Endometrial microvascular endothelial cells (primary cell): Measurements from ENCODE around the gene CEP120. TPM values are rescaled to one million over a fixed set of nuclear protein-coding genes. Genes with fewer than 3 reads are reported as not detected.
"Not testable (repeated sequence)": the region's sequence is repeated elsewhere in the genome, so short reads cannot be mapped to it uniquely, and the experiment has no call there.

Source experiments
- in situ Hi-C: cut with HindIII; loops from 2 replicates; pipeline ENCODE4 v1.10.0; 2017; ENCODE audit warnings: low sequenced_read_pairs, low pct_unique_long_range_greater_than_20kb; ENCODE audit errors: inconsistent ontology term
- total RNA-seq: library from RNA; depleted of rRNA; stranded (reverse); fragments of >200 nt; gene quantifications from one replicate; pipeline ENCODE4 v1.2.3, GENCODE V29; 2015; ENCODE audit errors: inconsistent ontology term

CEP120 gene
- total RNA-seq, 1 donor from 2014 or later, result 10.2 TPM

GRCh38 chr5:123351240-123351639 is 72.0 kb downstream of the CEP120 start:
- in situ Hi-C loops, result no loop called here

DNA sequence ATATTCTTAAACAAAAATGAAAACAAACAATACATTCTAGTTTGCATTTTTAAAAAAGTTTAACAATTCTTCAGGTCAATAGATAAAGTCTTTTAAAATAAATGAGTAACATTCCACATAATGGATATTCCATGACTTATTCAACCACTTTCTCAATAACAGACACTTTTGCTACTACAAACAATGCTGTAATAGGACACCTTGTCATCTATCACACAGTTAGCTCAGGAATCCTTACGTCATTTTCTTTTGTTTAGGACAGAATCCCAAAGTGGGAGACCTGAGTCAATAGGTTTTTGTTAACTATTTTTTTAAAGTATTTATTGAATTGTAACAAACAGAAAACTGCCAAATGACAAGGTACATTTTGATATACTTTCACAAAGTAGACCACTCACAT is 72.5 kb downstream of the CEP120 start:
- in situ Hi-C loops, result no loop called here

DNA sequence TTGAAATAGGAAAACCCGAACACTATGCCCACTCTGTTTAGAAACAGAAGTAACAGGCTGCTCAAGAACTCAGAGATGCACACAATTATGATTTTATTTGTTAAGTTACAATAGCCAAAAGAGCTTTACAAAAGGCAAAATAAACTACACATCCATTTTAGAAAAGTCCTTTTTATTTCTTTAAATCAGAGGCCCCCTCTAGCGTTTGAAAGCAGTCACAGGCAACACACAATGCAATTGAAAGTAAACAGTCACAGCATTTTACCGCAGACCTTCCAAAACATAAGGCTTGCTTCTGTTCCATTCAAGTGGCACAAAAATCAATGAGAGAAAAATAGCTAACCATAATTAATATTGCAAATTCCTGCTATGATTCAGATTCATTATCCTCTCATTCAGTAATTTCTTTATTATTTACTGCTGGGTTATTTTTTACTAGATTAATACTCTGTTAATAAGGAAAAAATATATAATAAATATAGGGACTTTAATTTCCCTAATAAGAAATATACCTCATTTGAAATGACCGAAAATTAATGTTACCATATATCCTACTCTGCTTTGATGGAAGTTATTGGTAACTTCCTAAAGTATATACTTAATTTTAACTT is 78.3 kb downstream of the CEP120 start:
- in situ Hi-C loops, result no loop called here

- in situ Hi-C loops, result no loop called here
Observed at GRCh38 chr5:123340928-123341327, 82.3 kb downstream of the CEP120 start.

DNA sequence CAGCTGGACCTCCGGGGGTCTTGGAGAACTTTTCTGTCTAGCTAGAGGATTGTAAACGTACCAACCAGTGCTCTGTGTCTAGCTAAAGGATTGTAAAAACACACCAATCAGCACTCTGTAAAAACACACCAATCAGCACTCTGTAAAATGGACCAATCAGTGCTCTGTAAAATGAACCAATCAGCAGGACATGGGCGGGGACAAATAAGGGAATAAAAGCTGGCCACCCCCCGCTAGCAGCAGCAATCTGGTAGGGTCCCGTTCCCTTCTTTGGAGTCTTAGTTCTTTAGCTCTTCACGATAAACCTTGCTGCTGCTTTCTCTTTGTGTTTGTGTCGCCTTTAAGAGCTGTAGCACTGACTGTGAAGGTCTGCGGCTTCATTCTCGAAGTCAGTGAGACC is 114.8 kb downstream of the CEP120 start:
- in situ Hi-C loops, result not testable (repeated sequence)

GRCh38 chr5:123305751-123306150 is 117.5 kb downstream of the CEP120 start:
- in situ Hi-C loops, result no loop called here

- in situ Hi-C loops, result no loop called here
Observed at GRCh38 chr5:123304777-123305316, 118.4 kb downstream of the CEP120 start.

DNA sequence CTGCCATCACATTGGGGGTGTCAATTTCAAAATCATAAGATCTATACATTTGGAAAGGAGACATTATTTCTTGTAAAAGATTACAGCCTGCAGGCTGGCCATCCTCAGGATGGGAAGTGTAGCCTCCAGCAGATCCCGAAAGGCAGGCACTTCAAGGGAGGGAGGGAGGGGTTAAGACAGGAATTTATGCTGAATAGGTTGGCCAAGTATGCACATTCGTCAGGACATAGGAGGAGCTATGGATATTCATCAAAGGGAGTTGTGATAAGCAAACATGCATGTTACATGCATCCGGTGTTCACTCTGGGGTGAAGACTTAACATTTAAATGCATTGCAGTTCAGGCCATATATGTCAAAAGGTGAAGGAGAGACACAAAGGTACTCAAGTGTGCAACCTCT is 119.4 kb downstream of the CEP120 start:
- in situ Hi-C loops, result no loop called here

DNA sequence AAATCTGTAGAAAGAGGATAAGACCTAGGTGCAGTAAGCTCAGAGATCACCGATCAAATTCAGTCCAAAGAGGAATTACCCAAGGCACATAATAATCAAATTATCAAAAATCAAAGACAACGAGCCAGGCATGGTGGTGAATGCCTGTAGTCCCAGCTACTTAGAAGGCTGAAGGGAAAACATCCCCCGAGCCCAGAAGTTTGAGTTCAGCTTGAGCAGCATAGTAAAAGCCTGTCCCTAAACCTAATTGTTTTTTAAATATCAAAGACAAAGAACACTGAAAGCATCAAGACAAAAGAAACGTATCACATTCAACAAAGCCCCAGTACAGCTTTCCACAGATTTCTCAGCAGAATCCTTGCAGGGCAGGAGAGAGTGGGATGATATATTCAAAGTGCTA is 122.9 kb downstream of the CEP120 start:
- in situ Hi-C loops, result no loop called here

GRCh38 chr5:123299136-123299535 is 124.1 kb downstream of the CEP120 start:
- in situ Hi-C loops, result no loop called here

- in situ Hi-C loops, result no loop called here
Observed at GRCh38 chr5:123298335-123299030, 124.7 kb downstream of the CEP120 start.

GRCh38 chr5:123297866-123298265 is 125.3 kb downstream of the CEP120 start:
- in situ Hi-C loops, result no loop called here

GRCh38 chr5:123297198-123297831 is 125.9 kb downstream of the CEP120 start:
- in situ Hi-C loops, result no loop called here

Other genes with a start within 250 kb of the CEP120 start
- gene CSNK1G3, start 88.8 kb upstream of the CEP120 start, total RNA-seq, result 38.3 TPM